Stimulated activated CD8-positive, alpha-beta memory T cell treated with anti-CD3 and anti-CD28 coated beads, Interleukin-7, amount 100 ng/mL, for 1 hour (primary cell): ENCODE measurements around the gene VTN.
A peak's percentile ranks its signal among the peaks of the same experiment; 100 is the strongest.

ENCODE experiments used
- DNase-seq, 2 donors: peaks; one replicate each; pipeline ENCODE4 v3.0.0-alpha.2; 2020; ENCODE audit warnings: low read depth in 2 of 2

Gene VTN

GRCh38 chr17:28368915-28369683 is 1.0 kb downstream of the VTN start:
- DNase-seq, result no peak

- DNase-seq, result no peak
Observed at GRCh38 chr17:28368306-28368831, 1.7 kb downstream of the VTN start.

GRCh38 chr17:28367641-28368305 is 2.3 kb downstream of the VTN start:
- no peak for DNase-seq

- DNase-seq, result no peak
Observed at GRCh38 chr17:28366605-28367004, 3.5 kb downstream of the VTN start.

GRCh38 chr17:28365487-28365886 is 4.6 kb downstream of the VTN start:
- DNase-seq, result no peak

- no peak for DNase-seq
Observed at GRCh38 chr17:28364665-28365363, 5.3 kb downstream of the VTN start, which contains the start of gene SEBOX. Gene SEBOX (minus strand): TSS chr17:28365199. CDS start chr17:28365151, 48 bp downstream.

GRCh38 chr17:28363776-28364650 is 6.1 kb downstream of the VTN start:
- DNase-seq, result no peak

- DNase-seq, result no peak
Observed at GRCh38 chr17:28363186-28363585, 6.9 kb downstream of the VTN start.

- DNase-seq, result no peak
Observed at GRCh38 chr17:28357901-28358197, 12.3 kb downstream of the VTN start.

GRCh38 chr17:28357061-28357900 is 12.8 kb downstream of the VTN start, which contains the start of gene POLDIP2:
Gene POLDIP2 (minus strand): TSS chr17:28357527. CDS start chr17:28357448, 79 bp downstream.
- peak; percentile 90 to 93 for DNase-seq

GRCh38 chr17:28350271-28350670 is 19.8 kb downstream of the VTN start:
- no peak for DNase-seq

GRCh38 chr17:28348979-28349378 is 21.1 kb downstream of the VTN start:
- DNase-seq, result no peak

GRCh38 chr17:28347261-28347891 is 22.7 kb downstream of the VTN start:
- no peak for DNase-seq

GRCh38 chr17:28346746-28347246 is 23.3 kb downstream of the VTN start:
- DNase-seq, result no peak

GRCh38 chr17:28346199-28346580 is 23.9 kb downstream of the VTN start:
- DNase-seq, result no peak

GRCh38 chr17:28345419-28346198 is 24.5 kb downstream of the VTN start:
- no peak for DNase-seq

GRCh38 chr17:28344435-28344901 is 25.6 kb downstream of the VTN start:
- DNase-seq, result no peak

- no peak for DNase-seq
Observed at GRCh38 chr17:28344011-28344410, 26.1 kb downstream of the VTN start.

- no peak for DNase-seq
Observed at GRCh38 chr17:28343491-28343932, 26.6 kb downstream of the VTN start.
